Measurements from ENCODE around the gene SLC48A1.

DNA sequence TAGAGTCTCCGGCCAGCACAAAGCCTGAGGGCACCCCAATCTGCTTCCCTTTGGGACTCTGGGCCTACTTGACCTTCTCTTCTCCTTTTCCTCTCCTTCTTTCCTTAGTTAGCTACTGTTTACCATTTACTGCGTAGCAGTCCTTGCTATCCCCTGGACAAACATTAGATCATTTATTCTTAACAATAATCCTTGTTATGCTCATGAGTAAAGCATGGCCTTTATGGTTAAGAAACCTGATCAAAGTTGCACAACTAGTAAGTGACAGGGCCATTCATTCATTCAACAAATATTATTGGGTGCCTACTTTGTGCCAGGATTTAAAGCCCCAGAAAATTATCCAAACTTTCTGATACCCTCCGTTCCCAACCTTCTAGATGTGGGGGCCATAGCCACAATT lies 49.8 kb downstream of the SLC48A1 start:
- TF ChIP-seq, protein P1, sequence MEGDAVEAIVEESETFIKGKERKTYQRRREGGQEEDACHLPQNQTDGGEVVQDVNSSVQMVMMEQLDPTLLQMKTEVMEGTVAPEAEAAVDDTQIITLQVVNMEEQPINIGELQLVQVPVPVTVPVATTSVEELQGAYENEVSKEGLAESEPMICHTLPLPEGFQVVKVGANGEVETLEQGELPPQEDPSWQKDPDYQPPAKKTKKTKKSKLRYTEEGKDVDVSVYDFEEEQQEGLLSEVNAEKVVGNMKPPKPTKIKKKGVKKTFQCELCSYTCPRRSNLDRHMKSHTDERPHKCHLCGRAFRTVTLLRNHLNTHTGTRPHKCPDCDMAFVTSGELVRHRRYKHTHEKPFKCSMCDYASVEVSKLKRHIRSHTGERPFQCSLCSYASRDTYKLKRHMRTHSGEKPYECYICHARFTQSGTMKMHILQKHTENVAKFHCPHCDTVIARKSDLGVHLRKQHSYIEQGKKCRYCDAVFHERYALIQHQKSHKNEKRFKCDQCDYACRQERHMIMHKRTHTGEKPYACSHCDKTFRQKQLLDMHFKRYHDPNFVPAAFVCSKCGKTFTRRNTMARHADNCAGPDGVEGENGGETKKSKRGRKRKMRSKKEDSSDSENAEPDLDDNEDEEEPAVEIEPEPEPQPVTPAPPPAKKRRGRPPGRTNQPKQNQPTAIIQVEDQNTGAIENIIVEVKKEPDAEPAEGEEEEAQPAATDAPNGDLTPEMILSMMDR (IDR thresholded peaks at IDR 0.05; ENCODE audit: low read depth, low read length, missing input control) = no peak
- no peak for TF ChIP-seq RAD21 (IDR thresholded peaks at IDR 0.05)
- TF ChIP-seq YY1 (IDR thresholded peaks at IDR 0.05) = no peak
- TF ChIP-seq HNF4G (IDR thresholded peaks at IDR 0.05) = no peak
- TF ChIP-seq, protein P2, sequence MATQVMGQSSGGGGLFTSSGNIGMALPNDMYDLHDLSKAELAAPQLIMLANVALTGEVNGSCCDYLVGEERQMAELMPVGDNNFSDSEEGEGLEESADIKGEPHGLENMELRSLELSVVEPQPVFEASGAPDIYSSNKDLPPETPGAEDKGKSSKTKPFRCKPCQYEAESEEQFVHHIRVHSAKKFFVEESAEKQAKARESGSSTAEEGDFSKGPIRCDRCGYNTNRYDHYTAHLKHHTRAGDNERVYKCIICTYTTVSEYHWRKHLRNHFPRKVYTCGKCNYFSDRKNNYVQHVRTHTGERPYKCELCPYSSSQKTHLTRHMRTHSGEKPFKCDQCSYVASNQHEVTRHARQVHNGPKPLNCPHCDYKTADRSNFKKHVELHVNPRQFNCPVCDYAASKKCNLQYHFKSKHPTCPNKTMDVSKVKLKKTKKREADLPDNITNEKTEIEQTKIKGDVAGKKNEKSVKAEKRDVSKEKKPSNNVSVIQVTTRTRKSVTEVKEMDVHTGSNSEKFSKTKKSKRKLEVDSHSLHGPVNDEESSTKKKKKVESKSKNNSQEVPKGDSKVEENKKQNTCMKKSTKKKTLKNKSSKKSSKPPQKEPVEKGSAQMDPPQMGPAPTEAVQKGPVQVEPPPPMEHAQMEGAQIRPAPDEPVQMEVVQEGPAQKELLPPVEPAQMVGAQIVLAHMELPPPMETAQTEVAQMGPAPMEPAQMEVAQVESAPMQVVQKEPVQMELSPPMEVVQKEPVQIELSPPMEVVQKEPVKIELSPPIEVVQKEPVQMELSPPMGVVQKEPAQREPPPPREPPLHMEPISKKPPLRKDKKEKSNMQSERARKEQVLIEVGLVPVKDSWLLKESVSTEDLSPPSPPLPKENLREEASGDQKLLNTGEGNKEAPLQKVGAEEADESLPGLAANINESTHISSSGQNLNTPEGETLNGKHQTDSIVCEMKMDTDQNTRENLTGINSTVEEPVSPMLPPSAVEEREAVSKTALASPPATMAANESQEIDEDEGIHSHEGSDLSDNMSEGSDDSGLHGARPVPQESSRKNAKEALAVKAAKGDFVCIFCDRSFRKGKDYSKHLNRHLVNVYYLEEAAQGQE (IDR thresholded peaks at IDR 0.05) = no peak
- TF ChIP-seq, protein P3, sequence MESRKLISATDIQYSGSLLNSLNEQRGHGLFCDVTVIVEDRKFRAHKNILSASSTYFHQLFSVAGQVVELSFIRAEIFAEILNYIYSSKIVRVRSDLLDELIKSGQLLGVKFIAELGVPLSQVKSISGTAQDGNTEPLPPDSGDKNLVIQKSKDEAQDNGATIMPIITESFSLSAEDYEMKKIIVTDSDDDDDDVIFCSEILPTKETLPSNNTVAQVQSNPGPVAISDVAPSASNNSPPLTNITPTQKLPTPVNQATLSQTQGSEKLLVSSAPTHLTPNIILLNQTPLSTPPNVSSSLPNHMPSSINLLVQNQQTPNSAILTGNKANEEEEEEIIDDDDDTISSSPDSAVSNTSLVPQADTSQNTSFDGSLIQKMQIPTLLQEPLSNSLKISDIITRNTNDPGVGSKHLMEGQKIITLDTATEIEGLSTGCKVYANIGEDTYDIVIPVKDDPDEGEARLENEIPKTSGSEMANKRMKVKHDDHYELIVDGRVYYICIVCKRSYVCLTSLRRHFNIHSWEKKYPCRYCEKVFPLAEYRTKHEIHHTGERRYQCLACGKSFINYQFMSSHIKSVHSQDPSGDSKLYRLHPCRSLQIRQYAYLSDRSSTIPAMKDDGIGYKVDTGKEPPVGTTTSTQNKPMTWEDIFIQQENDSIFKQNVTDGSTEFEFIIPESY (IDR thresholded peaks at IDR 0.05) = no peak
- no peak for TF ChIP-seq JUND (IDR thresholded peaks at IDR 0.05)
- TF ChIP-seq FOXA2 (IDR thresholded peaks at IDR 0.05) = no peak

All from liver (tissue), 3 donors.